Spleen (tissue), 11 donors: ENCODE measurements around the gene TCN1. TPM values are rescaled to one million over a fixed set of nuclear protein-coding genes. Genes with fewer than 3 reads are reported as not detected.
"Not testable (repeated sequence)": the region's sequence is repeated elsewhere in the genome, so short reads cannot be mapped to it uniquely, and the experiment has no call there.

Experiments used
- DNase-seq: peaks from one replicate; pipeline ENCODE4 v3.0.0-alpha.2; 2020
- H3K27ac ChIP-seq, 8 donors: fragments of 200-600 bp; sonication (generic) in 7 of 8; 1 replicate in 4 of 8; 2 replicates in 4 of 8; pipeline versions ENCODE4 v1.5.0 to v1.8.0; 2016 to 2021; ENCODE audit warnings: inconsistent platforms in 4 of 8, mild to moderate bottlenecking in 4 of 8, moderate library complexity in 1 of 8
- H3K27me3 ChIP-seq, 7 donors: fragments of 200-600 bp; sonication (generic) in 6 of 7; replicated peaks in 1 of 7; 1 replicate in 4 of 7; 2 replicates in 3 of 7; pipeline versions ENCODE4 v1.5.0 to v1.8.0; 2016 to 2021; ENCODE audit warnings: inconsistent platforms in 3 of 7, mild to moderate bottlenecking in 1 of 7
- H3K36me3 ChIP-seq, 6 donors: fragments of 200-600 bp; sonication (generic) in 5 of 6; 1 replicate in 4 of 6; 2 replicates in 2 of 6; pipeline versions ENCODE4 v1.5.0 to v1.8.0; 2016 to 2021; ENCODE audit warnings: inconsistent platforms in 2 of 6
- H3K4me1 ChIP-seq, 6 donors: fragments of 200-600 bp; sonication (generic) in 5 of 6; 1 replicate in 3 of 6; 2 replicates in 3 of 6; pipeline versions ENCODE4 v1.5.0 to v1.8.0; 2016 to 2021; ENCODE audit warnings: inconsistent platforms in 3 of 6
- H3K4me3 ChIP-seq, 8 donors: fragments of 200-600 bp; sonication (generic) in 7 of 8; 1 replicate in 4 of 8; 2 replicates in 4 of 8; pipeline versions ENCODE4 v1.5.0 to v1.8.0; 2016 to 2021; ENCODE audit warnings: inconsistent platforms in 4 of 8, mild to moderate bottlenecking in 4 of 8, moderate library complexity in 2 of 8
- H3K9me3 ChIP-seq, 8 donors: fragments of 200-600 bp; sonication (generic) in 7 of 8; 1 replicate in 4 of 8; 2 replicates in 4 of 8; pipeline versions ENCODE4 v1.5.0 to v1.8.0; 2016 to 2021; ENCODE audit warnings: inconsistent platforms in 4 of 8
- POLR2A ChIP-seq, 3 donors: fragments of 450-650 bp; IDR thresholded peaks; one replicate each; pipeline ENCODE4 v1.5.1; 2017; ENCODE audit warnings: antibody characterized with exemption in 3 of 3, mild to moderate bottlenecking in 1 of 3
- POLR2AphosphoS5 ChIP-seq, 3 donors: sonication (generic); formaldehyde crosslinking; IDR thresholded peaks; one replicate each; pipeline ENCODE4 v1.5.1; 2017; ENCODE audit warnings: antibody characterized with exemption in 3 of 3
- whole genome bisulfite sequencing, 5 donors: extraction: QIAGEN DNeasy Blood & Tissue Kit in 3 of 5; methylation state at CpG; one replicate each; pipeline versions ENCODE4 v1.1.5 to v1.1.7; 2013 to 2018; 5-methylcytosine and 5-hydroxymethylcytosine counted together
- intact Hi-C: fragments of 100-400 bp; cut with DNase I; formaldehyde crosslinking; loops from one replicate; pipeline ENCODE4 v1.15.0; 2023; ENCODE audit warnings: low total_unique reads
- polyA plus RNA-seq, 3 donors: library from polyadenylated mRNA; stranded (reverse); fragments of 200-250 nt; gene quantifications; one replicate each; pipeline ENCODE4 v1.2.1, GENCODE V29; 2013
- total RNA-seq, 7 donors: library from RNA; depleted of rRNA in 3 of 7; stranded (reverse); fragments of >200 nt in 3 of 7; fragmentation: NEBNext Ultra II Directional in 4 of 7; extraction: Animal tissue kit (Norgen Biotek cat#: 25700) in 4 of 7; gene quantifications; one replicate each; pipeline versions ENCODE4 v1.1.0 to v1.2.1, GENCODE V29; 2016 to 2021
- TF ChIP-seq, protein P1 (sequence below), 11 experiments: fragments of 200-600 bp in 7 of 11; fragments of 450-650 bp in 4 of 11; sonication (generic) in 4 of 11; IDR thresholded peaks in 8 of 11; conservative IDR thresholded peaks in 3 of 11; 1 replicate in 7 of 11; 2 replicates in 4 of 11; pipeline versions ENCODE4 v1.4.0 to v1.8.0; 2016 to 2021; ENCODE audit warnings: antibody characterized with exemption in 11 of 11, inconsistent platforms in 4 of 11, mild to moderate bottlenecking in 1 of 11
- donor health status: healthy with polysubstance abuse.
- donor health status: DM: no; HTN: no; CAD: no; lungs with moderate emphysema.
- donor health status: DM: no; HTN: no; CAD: no.
- donor health status: Bipolar disorder and iron deficiency.
- donor health status: healthy.
- donor health status: DM: no; HTN: no; CAD: no.
- donor health status: DM: yes; HTN: yes; CAD: no.

The TCN1 gene
- total and polyA plus RNA-seq, 10 donors, result 0.26 to 18.6 (median 2.0) TPM

DNA sequence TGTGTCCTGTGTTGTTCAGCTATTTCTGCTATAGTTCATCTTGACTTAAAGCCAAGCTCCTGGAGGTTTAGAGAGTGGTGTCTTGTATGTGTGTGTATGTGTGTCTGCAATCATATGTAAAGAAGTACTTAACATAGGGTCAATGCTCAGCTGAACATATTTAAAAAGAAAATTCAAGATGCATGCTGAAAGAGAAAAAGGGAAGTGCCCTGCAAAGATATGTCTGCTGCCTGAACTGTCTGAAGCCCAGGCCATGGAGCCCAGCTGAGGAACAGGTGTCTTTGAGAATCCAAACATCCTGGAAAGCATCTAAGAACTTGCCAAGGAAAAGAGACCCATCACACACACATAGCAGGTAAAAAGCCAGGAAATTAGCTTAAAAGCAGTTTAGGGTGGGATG is 6.6 kb downstream of the TCN1 start:
- Histone ChIP-seq H3K4me3 (no peak overlapping the region), H3K9me3 (no peaks in the 10 kb centered on the region), H3K36me3 (no peaks in the 10 kb centered on the region), H3K27me3 (no peaks in the 10 kb centered on the region), H3K27ac (no peak overlapping the region), H3K4me1 (peaks cover 0 to 4% (median 0%) of the 10 kb centered on the region in 6 donors)
- intact Hi-C loops, result no loop called here
- no peak for TF ChIP-seq POLR2A (IDR thresholded peaks at IDR 0.05)
- no peak for TF ChIP-seq POLR2AphosphoS5 (IDR thresholded peaks at IDR 0.05)
- TF ChIP-seq, protein P1, sequence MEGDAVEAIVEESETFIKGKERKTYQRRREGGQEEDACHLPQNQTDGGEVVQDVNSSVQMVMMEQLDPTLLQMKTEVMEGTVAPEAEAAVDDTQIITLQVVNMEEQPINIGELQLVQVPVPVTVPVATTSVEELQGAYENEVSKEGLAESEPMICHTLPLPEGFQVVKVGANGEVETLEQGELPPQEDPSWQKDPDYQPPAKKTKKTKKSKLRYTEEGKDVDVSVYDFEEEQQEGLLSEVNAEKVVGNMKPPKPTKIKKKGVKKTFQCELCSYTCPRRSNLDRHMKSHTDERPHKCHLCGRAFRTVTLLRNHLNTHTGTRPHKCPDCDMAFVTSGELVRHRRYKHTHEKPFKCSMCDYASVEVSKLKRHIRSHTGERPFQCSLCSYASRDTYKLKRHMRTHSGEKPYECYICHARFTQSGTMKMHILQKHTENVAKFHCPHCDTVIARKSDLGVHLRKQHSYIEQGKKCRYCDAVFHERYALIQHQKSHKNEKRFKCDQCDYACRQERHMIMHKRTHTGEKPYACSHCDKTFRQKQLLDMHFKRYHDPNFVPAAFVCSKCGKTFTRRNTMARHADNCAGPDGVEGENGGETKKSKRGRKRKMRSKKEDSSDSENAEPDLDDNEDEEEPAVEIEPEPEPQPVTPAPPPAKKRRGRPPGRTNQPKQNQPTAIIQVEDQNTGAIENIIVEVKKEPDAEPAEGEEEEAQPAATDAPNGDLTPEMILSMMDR (IDR thresholded peaks at IDR 0.05 in 8 of 11, conservative IDR thresholded peaks at IDR 0.05 in 3 of 11), result no peak
- DNase-seq, result no peak

- Histone ChIP-seq H3K4me1 (peaks cover 0 to 4% (median 0%) of the 10 kb centered on the region in 6 donors), H3K27ac (no peak overlapping the region), H3K36me3 (no peaks in the 10 kb centered on the region), H3K27me3 (no peaks in the 10 kb centered on the region), H3K4me3 (no peak overlapping the region), H3K9me3 (no peaks in the 10 kb centered on the region)
- no peak for DNase-seq
- intact Hi-C loops, result no loop called here
- WGBS, 5 donors, result 63 to 75% (median 70%) methylated on average over 10 of the region's 10 CpGs
- TF ChIP-seq POLR2A (IDR thresholded peaks at IDR 0.05), result no peak
- TF ChIP-seq, protein P1 (IDR thresholded peaks at IDR 0.05 in 8 of 11, conservative IDR thresholded peaks at IDR 0.05 in 3 of 11), result no peak
- TF ChIP-seq POLR2AphosphoS5 (IDR thresholded peaks at IDR 0.05), result no peak
These were observed 8.6 kb downstream of the TCN1 start for GRCh38 chr11:59857439-59858434.

GRCh38 chr11:59854871-59855270 is 11.4 kb downstream of the TCN1 start:
- TF ChIP-seq, protein P1 (IDR thresholded peaks at IDR 0.05 in 8 of 11, conservative IDR thresholded peaks at IDR 0.05 in 3 of 11), result no peak
- TF ChIP-seq POLR2AphosphoS5 (IDR thresholded peaks at IDR 0.05), result no peak
- TF ChIP-seq POLR2A (IDR thresholded peaks at IDR 0.05), result no peak
- intact Hi-C loops, result no loop called here
- Histone ChIP-seq H3K27me3 (no peaks in the 10 kb centered on the region), H3K9me3 (no peaks in the 10 kb centered on the region), H3K36me3 (no peaks in the 10 kb centered on the region), H3K27ac (no peak overlapping the region), H3K4me1 (peaks cover 0 to 4% (median 0%) of the 10 kb centered on the region in 6 donors), H3K4me3 (no peak overlapping the region)
- no peak for DNase-seq
- WGBS, 5 donors, result 45 to 76% (median 49%) methylated on average over 2 of the region's 2 CpGs

- H3K27me3 ChIP-seq, DNase-seq, intact Hi-C loops, H3K36me3 ChIP-seq, H3K27ac ChIP-seq, H3K4me1 ChIP-seq, H3K9me3 ChIP-seq, H3K4me3 ChIP-seq: not testable (repeated sequence)
- WGBS, 5 donors, result 91 to 96% (median 93%) methylated on average over 5 of the region's 5 CpGs
These were observed 14.9 kb downstream of the TCN1 start for GRCh38 chr11:59851416-59851815.

DNA sequence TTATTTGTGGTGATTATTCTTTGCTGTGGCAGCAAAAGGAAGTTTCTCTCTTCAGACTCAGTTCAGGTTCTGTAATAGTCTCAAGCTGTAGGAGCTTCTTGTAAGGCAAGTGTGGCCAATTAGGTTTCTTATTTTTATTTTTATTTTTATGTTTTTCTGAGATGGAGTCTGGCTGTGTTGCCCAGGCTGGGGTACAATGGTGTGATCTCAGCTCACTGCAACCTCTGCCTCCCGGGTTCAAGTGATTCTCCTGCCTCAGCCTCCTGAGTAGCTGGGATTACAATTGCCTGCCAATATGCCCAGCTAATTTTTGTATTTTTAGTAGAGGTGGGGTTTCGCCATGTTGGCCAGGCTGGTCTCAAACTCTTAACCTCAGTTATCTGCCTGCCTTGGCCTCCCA is 16.7 kb downstream of the TCN1 start:
- H3K36me3 ChIP-seq, H3K9me3 ChIP-seq, H3K27me3 ChIP-seq, intact Hi-C loops, H3K4me1 ChIP-seq, H3K4me3 ChIP-seq, DNase-seq: not testable (repeated sequence)
- 84 to 92% (median 86%) methylated on average over 2 of the region's 2 CpGs for WGBS, 5 donors
- peak overlapping the region in 2 of 8 donors; percentile 4 to 38 for H3K27ac ChIP-seq
